NCI-H2196 (cell line): ENCODE results near the gene DRC7.
"Not testable (repeated sequence)": the region's sequence is repeated elsewhere in the genome, so short reads cannot be mapped to it uniquely, and the experiment has no call there.

Source experiments
- DNase-seq: peaks from one replicate; lab custom pipeline; 2025; ENCODE audit not compliant: unreplicated experiment; lab: John Stamatoyannopoulos, UW

Gene DRC7

GRCh38 chr16:57658878-57659674 is 35.5 kb upstream of the DRC7 start:
- no peak for DNase-seq

GRCh38 chr16:57660715-57661463 is 33.7 kb upstream of the DRC7 start:
- DNase-seq, result no peak

GRCh38 chr16:57661510-57661909 is 33.1 kb upstream of the DRC7 start:
- no peak for DNase-seq

DNA sequence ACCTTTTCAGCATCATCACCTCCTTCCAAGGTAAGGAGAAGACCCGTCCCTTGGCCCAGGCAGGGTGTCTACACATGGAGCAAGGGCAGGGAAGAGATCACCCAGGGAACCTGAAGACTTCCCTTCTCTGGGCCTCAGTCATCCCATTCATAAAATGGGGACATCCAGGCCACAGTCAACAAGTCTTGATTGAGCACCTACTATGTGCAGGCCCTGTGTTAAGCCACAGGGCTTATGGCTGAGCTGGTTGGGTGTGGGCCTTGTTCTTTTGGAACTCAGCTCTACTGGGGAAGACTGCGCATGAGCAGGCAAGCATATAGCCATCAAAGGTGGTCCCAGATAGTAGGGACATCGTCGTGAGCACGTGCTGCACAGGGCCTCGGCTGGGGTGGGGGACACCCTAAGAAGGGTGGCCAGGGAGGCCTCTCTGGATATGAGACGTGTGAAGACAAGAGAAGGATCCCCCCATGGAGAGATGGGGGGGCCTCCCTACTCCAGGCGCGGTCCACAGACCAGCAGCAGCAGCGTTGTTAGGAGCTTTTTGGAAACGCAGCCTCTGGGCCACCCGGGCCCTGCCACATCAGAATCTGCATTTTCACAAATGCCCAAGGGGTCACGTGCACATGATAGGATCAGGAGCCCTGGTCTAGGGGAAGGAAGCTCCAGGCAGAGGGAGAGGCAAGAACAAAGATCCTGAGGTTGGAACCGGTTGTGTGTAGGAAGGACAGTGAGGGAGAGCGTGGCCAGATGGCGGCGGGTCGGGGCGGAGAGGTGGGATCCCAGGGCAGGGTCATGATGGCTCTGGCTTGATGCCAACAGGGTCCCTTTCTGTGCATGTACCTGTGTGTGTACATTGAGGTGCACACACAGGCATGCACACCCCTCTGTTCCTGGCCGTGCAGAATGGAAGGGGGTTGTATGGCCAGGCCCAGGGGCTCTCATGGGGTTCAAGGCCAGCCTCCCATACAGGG is 32.4 kb upstream of the DRC7 start:
- no peak for DNase-seq

GRCh38 chr16:57663436-57663835 is 31.2 kb upstream of the DRC7 start:
- DNase-seq, result no peak

- no peak for DNase-seq
Measured at GRCh38 chr16:57663917-57664661, 30.5 kb upstream of the DRC7 start.

DNA sequence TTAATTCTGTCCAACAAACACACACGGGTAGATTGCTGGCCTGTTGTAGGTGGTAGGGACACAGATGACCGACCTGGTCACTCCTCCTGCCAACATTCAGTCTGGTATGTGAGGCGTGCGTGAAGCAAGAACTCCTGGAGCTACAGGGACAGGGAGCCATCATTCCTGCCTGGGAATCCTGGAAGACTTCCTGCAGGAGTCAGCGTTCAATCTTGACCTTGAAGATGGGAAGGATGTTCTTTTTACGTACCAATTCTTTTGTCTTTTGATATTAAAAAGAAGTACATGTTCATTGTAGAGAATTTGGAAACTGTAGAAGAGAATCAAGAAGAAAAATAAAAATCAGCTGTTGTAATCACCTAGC is 30.0 kb upstream of the DRC7 start:
- DNase-seq, result no peak

DNA sequence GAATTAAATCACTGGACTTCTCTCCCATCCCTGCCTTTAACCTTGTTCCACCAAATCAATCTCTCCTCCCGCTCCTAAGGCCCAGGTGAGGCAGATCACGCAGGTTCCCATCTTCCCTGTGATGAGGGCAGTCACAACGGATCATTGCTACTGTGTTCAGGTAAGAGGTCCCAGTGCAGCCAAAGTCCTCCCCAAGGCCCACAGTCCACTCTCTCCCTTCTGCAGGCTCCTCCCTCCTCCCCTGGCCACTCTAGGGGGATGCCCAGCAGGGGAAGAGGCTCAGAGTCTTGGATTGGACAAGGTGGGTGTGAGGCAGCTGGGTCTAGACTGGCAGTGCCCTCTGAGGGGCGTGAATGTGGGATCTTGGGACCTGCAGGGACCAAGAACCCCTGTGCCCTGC is 29.1 kb upstream of the DRC7 start:
- no peak for DNase-seq

- no peak for DNase-seq
Measured at GRCh38 chr16:57666353-57667047, 28.1 kb upstream of the DRC7 start.

- no peak for DNase-seq
Measured at GRCh38 chr16:57667048-57667525, 27.5 kb upstream of the DRC7 start.

- no peak for DNase-seq
Measured at GRCh38 chr16:57667526-57668262, 26.9 kb upstream of the DRC7 start.

- no peak for DNase-seq
Measured at GRCh38 chr16:57668263-57668571, 26.4 kb upstream of the DRC7 start, which contains the start of gene ADGRG3. TSS of gene ADGRG3 (plus strand) at chr16:57668306. CDS start at chr16:57668348, 42 bp downstream.

DNA sequence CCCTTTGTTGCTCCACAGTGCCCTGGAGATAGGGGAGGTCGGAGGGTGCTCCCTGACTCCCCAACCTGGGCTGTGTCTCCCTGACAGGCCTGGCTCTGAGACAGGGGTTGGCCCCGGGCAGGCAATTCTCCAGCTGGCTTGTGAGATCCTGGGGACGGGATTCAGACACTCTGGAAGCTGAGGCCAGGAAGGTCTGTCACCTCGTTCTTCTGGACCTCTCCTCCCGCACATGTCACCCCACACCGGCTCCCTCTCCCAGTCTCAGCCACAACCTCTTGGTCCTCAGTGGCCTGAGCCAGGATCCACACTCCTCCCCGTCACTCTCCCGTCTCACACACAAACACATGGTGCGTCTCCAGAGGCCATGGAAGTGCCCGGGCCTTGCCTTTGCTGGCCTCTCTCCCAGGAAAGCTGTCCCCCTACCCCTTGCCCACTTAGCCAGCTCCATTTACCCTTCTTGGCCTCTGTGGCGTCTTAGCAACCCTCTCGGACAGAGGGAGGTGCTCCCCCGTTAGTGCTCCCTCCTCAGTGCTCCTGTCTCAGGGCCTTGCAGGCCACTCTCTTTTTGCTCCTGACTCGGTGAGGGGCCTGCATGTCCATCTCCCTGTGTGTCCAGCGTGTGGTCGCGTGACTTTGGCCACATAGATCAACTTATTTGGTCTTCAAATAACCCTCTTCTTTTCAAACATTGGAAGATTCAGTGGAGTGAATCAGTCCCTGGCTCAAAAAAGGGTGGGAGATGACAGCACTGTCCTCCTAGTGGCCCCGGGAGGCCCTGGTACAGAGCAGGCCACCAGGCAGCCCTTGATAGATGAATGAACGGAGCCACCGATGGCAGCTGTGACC is 25.8 kb upstream of the DRC7 start:
- no peak for DNase-seq

DNA sequence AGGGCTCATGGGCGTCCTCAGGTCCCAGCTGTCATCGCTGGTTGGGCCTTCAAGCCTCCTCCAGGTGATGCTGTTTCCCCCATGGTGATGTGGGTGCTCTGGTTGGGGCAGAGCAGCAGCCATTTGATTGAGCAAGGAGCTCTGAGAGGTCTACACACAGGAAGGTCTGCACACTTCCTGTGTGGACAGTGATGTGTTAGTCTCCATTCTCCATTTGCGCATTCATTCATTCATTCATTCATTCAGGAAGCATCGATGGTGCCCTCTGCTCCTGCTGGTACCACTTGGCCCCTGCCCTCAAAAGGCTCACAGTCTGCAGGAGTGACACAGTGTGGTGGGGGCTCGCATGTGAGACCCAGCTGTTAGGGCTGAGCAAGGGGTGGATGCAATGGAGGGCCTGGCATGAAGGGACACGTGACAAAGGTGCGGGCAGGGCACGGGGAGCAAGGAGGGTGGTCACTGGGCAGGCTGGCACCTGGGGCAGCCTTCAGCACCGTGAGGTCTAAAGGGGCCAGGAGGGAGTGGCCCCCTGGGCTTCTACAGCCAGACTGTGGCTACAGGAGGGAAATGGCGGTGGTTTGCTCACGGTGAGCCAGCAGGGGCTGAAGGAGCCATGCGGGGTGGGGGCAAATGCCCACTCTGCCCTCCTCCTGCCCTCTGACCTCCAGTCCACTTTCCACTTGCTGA is 25.0 kb upstream of the DRC7 start:
- no peak for DNase-seq

DNA sequence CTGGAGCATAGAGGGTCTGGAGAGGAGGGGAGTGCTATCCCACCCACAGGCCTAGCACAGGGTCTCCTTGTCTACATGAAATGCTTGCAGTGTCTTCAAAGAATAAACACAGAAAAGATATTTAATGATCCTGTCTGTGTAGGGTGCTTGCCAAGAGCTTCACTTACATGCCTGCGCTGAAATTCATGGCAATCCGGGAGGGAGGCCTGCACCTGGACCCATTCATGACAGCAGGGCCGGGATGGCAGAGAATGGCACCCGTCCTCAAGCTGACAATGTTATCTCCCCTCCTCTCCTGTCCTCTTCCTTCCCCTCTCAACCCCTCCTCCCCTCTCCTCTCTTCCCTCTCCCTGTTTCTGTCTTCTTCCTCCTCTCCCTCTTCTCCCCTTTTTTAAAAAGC is 24.4 kb upstream of the DRC7 start:
- no peak for DNase-seq

GRCh38 chr16:57671451-57671850 is 23.2 kb upstream of the DRC7 start:
- not testable (repeated sequence) for DNase-seq

GRCh38 chr16:57672416-57672815 is 22.2 kb upstream of the DRC7 start:
- DNase-seq, result no peak

GRCh38 chr16:57672824-57673223 is 21.8 kb upstream of the DRC7 start:
- no peak for DNase-seq
